Measurements from ENCODE around the gene TSTD1. TPM values are rescaled to one million over a fixed set of nuclear protein-coding genes. Genes with fewer than 3 reads are reported as not detected.
A peak's percentile ranks its signal among the peaks of the same experiment; 100 is the strongest.

The TSTD1 gene
- total RNA-seq, 1 donor from 2014 or later: 70.2 TPM

GRCh38 chr1:161047436-161048420, 9.0 kb upstream of the TSTD1 start:
- intact Hi-C loops (cut with micrococcal nuclease): loop anchor here (10.0 kb wide), 1 partner anchor 347 kb away; no protein-coding TSS in a partner anchor

DNA sequence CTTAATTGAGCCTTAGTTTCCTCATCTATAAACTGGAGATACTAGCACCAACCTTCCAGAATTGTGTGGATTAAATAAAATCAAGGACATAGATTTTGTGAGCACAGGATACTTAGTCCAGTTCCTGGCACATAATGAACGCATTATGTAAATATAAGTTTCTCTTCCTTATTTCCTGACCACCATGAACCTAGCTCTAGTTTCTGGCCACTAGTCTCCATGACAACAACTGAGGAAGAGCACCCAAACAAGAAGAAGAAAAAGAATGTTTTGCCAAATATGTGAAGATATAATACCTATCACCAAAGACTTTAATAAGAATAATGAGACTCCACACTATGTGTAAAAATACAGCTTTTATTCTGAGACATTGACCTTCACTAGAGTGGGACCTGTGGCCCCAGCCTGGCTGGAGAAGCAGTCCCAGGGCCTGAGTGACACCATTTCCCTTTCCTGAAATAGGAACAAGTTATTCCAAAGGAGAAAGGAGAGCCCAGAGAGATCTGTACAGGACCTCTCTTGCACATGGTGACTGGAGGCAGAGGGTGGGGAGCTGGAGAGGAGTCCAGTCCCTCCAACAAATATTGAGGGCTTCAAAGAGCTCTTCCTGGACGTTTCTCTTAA, 8.0 kb upstream of the TSTD1 start:
- H3K27ac Mint-ChIP-seq: peak overlapping the region; percentile 100
- CTCF ChIA-PET: interaction anchor here (0.5 to 4.5 kb wide), 4 partner anchors 12 to 51 kb away, joined by 3 to 37 read pairs (median 17); partner anchors contain the start of genes ARHGAP30 and KLHDC9
- TF ChIP-seq, protein P1, sequence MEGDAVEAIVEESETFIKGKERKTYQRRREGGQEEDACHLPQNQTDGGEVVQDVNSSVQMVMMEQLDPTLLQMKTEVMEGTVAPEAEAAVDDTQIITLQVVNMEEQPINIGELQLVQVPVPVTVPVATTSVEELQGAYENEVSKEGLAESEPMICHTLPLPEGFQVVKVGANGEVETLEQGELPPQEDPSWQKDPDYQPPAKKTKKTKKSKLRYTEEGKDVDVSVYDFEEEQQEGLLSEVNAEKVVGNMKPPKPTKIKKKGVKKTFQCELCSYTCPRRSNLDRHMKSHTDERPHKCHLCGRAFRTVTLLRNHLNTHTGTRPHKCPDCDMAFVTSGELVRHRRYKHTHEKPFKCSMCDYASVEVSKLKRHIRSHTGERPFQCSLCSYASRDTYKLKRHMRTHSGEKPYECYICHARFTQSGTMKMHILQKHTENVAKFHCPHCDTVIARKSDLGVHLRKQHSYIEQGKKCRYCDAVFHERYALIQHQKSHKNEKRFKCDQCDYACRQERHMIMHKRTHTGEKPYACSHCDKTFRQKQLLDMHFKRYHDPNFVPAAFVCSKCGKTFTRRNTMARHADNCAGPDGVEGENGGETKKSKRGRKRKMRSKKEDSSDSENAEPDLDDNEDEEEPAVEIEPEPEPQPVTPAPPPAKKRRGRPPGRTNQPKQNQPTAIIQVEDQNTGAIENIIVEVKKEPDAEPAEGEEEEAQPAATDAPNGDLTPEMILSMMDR (IDR thresholded peaks at IDR 0.05): no peak
- H3K9me3 Mint-ChIP-seq: no peaks in the 10 kb centered on the region
- intact Hi-C loops (cut with micrococcal nuclease): loop anchor here (1.0 to 10.0 kb wide), 5 partner anchors 8 to 784 kb away; partner anchors contain the start of genes DCAF8 and TSTD1
- peak; percentile 32 for ATAC-seq (ENCODE audit: low read depth)
- H3K27me3 Mint-ChIP-seq: no peaks in the 10 kb centered on the region
- H3K4me1 Mint-ChIP-seq: peaks cover 60% of the 10 kb centered on the region
- H3K36me3 Mint-ChIP-seq (ENCODE audit: low read depth): peaks cover 84% of the 10 kb centered on the region
- no peak for DNase-seq
- peak overlapping the region; percentile 95 for H3K4me3 Mint-ChIP-seq
- POLR2A ChIA-PET: interaction anchor here (0.6 to 5.9 kb wide), 26 partner anchors 8 to 659 kb away, joined by 3 to 285 read pairs (median 8); partner anchors contain the start of genes ARHGAP30, CD48, DEDD and F11R

More at GRCh38 chr1:161047436-161048420, 9.0 kb upstream of the TSTD1 start:
- H3K36me3 Mint-ChIP-seq (ENCODE audit: low read depth): peaks cover 83% of the 10 kb centered on the region
- ChIA-PET CTCF (interaction anchor here (2.0 to 4.5 kb wide), 3 partner anchors 22 to 50 kb away, joined by 7 to 37 read pairs (median 27); partner anchors contain the start of genes ARHGAP30 and KLHDC9), POLR2A (interaction anchor here (0.6 to 5.9 kb wide), 16 partner anchors 9 to 178 kb away, joined by 3 to 285 read pairs (median 22); partner anchors contain the start of genes ARHGAP30, DEDD, F11R and KLHDC9)
- peak overlapping the region; percentile 95 for H3K4me3 Mint-ChIP-seq
- DNase-seq: no peak
- H3K27me3 Mint-ChIP-seq: no peaks in the 10 kb centered on the region
- no peak for ATAC-seq (ENCODE audit: low read depth)
- peaks cover 51% of the 10 kb centered on the region for H3K4me1 Mint-ChIP-seq
- TF ChIP-seq, protein P1 (IDR thresholded peaks at IDR 0.05): no peak
- H3K27ac Mint-ChIP-seq: peak overlapping the region; percentile 100
- H3K9me3 Mint-ChIP-seq: no peaks in the 10 kb centered on the region

- Mint-ChIP-seq H3K4me3 (peak within 1 kb of the TSS; percentile 95), H3K36me3 (ENCODE audit: low read depth) (peaks cover 84% of the 10 kb centered on the region), H3K4me1 (peaks cover 66% of the 10 kb centered on the region), H3K9me3 (no peaks in the 10 kb centered on the region), H3K27ac (peak within 1 kb of the TSS; percentile 100), H3K27me3 (no peaks in the 10 kb centered on the region)
- ATAC-seq (ENCODE audit: low read depth) (peak; percentile 62), DNase-seq (peak; percentile 91)
- intact Hi-C loops (cut with micrococcal nuclease): loop anchor here (1.0 to 10.0 kb wide), 11 partner anchors 8 to 784 kb away; partner anchors contain the start of genes DCAF8, DEDD, F11R and KLHDC9
- POLR2A ChIA-PET: interaction anchor here (0.5 to 5.9 kb wide), 39 partner anchors 8 to 699 kb away, joined by 3 to 285 read pairs (median 7); partner anchors contain the start of genes ARHGAP30, CD48, DEDD and F11R
- CTCF ChIA-PET: interaction anchor here (1.3 to 4.5 kb wide), 4 partner anchors 24 to 52 kb away, joined by 7 to 37 read pairs (median 18); partner anchors contain the start of genes ARHGAP30 and KLHDC9
- TF ChIP-seq, protein P1 (IDR thresholded peaks at IDR 0.05): no peak
Observed at GRCh38 chr1:161045736-161046604, 7.2 kb upstream of the TSTD1 start, which contains the start of gene USF1. USF1 (minus strand) TSS chr1:161045977; CDS start chr1:161043275, 2,702 bp downstream.

Measured in activated B cell treated with CpG ODN at 0.5 μM for 24 hours (primary cell).